Kidney epithelial cell (primary cell): ENCODE measurements around the gene NPFFR1. TPM values are rescaled to one million over a fixed set of nuclear protein-coding genes. Genes with fewer than 3 reads are reported as not detected.

Experiments used
- DNase-seq: peaks from one replicate; pipeline ENCODE4 v3.0.0-alpha.2; 2010; ENCODE audit warnings: low read depth
- H3K27me3 ChIP-seq: 2 replicates; pipeline ENCODE4 v1.6.0; 2011; ENCODE audit warnings: low read length; ENCODE audit not compliant: control insufficient read depth, insufficient read depth
- H3K36me3 ChIP-seq: 2 replicates; pipeline ENCODE4 v1.5.1; 2011; ENCODE audit warnings: low read length; ENCODE audit not compliant: control insufficient read depth, insufficient read depth
- H3K4me3 ChIP-seq: 2 replicates; pipeline ENCODE4 v1.5.1; 2011; ENCODE audit warnings: low read depth, mild to moderate bottlenecking, control low read depth, low read length
- total RNA-seq: library from RNA; depleted of rRNA; stranded (reverse); fragments of >200 nt; gene quantifications from 2 replicates; pipeline ENCODE4 v1.2.3, GENCODE V29; 2015
- TF ChIP-seq, protein P1 (sequence below): IDR thresholded peaks from 2 replicates; pipeline ENCODE4 v1.5.1; 2011; ENCODE audit warnings: mild to moderate bottlenecking, moderate library complexity, low read length, control low read depth, inconsistent platforms; ENCODE audit not compliant: insufficient read depth, poor library complexity, severe bottlenecking

NPFFR1 gene
- total RNA-seq, 1 donor from 2014 or later: 0.04 TPM

DNA sequence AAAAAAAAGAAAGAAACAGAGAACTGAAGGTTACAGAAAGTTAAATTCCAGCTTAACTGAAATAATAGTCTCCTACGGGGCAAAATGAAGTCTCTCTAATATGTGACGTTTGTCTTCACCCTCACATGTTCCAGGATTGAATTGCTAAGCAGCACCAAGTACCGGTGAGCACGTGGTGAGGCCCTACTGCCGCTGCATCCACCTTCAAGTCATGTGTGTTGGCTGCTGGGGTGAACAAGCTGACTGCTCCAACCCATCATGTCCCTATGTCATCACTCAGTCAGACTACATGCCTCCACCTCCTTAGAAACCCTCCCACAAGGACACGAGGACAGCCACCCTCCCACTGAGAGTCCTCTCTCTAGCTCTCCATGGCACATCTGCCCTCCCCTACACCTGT, 35.4 kb upstream of the NPFFR1 start:
- Histone ChIP-seq H3K4me3 (no peak overlapping the region), H3K36me3 (no peaks in the 10 kb centered on the region), H3K27me3 (no peaks in the 10 kb centered on the region)
- TF ChIP-seq, protein P1, sequence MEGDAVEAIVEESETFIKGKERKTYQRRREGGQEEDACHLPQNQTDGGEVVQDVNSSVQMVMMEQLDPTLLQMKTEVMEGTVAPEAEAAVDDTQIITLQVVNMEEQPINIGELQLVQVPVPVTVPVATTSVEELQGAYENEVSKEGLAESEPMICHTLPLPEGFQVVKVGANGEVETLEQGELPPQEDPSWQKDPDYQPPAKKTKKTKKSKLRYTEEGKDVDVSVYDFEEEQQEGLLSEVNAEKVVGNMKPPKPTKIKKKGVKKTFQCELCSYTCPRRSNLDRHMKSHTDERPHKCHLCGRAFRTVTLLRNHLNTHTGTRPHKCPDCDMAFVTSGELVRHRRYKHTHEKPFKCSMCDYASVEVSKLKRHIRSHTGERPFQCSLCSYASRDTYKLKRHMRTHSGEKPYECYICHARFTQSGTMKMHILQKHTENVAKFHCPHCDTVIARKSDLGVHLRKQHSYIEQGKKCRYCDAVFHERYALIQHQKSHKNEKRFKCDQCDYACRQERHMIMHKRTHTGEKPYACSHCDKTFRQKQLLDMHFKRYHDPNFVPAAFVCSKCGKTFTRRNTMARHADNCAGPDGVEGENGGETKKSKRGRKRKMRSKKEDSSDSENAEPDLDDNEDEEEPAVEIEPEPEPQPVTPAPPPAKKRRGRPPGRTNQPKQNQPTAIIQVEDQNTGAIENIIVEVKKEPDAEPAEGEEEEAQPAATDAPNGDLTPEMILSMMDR: no peak
- DNase-seq: no peak

DNA sequence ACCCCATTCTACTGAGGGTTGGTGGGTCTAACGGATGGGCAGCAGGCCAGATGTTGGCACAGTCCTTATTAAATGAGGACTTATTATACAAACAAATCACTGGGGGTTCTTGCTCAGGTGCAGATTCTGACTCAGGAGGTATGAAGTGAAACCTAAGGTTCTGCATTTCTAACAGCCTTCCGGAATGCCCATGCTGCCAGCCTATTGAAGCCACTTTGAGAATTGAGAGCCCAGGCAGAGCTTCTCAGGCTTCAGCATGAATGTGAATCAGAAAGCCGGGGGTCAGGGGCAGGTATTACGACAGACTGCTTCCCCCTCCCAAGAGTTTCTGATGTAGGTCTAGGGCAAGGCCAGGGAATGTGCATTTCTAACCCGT, 34.1 kb upstream of the NPFFR1 start:
- TF ChIP-seq, protein P1: no peak
- H3K27me3 ChIP-seq: no peaks in the 10 kb centered on the region
- no peaks in the 10 kb centered on the region for H3K36me3 ChIP-seq
- no peak for DNase-seq
- H3K4me3 ChIP-seq: no peak overlapping the region

DNA sequence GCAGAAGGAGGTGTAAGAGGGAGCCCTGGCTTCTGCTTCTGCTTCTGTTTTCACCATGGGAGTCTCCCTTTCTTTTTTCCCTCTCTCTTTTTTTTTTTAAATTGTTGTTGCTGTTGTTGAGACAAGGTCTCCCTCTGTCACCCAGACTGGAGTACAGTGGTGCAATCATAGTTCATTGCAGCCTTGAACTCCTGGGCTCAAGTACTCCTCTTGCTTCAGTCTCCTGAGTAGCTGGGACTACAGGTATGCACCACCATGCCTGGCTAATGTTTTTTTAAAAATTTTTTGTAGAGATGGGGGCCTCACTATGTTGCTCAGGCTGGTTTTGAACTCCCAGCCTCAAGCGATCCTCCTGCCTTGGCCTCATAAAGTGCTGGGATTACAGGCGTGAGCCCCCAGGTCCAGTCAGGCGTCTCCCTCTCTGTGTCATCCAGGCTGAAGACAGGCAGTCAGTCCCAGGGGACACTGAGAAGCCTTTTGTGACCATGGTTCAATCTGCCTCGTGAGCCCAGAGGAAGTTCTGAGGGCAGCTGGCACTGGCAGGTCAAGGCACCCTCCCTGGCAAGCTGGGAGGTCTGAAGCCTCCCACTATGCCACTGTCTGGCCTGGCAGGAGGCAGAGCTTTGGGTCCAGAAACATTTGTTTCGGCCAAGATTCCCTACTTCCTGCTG, 33.6 kb upstream of the NPFFR1 start:
- no peak for DNase-seq
- TF ChIP-seq, protein P1: no peak
- Histone ChIP-seq H3K4me3 (no peak overlapping the region), H3K36me3 (no peaks in the 10 kb centered on the region), H3K27me3 (no peaks in the 10 kb centered on the region)

DNA sequence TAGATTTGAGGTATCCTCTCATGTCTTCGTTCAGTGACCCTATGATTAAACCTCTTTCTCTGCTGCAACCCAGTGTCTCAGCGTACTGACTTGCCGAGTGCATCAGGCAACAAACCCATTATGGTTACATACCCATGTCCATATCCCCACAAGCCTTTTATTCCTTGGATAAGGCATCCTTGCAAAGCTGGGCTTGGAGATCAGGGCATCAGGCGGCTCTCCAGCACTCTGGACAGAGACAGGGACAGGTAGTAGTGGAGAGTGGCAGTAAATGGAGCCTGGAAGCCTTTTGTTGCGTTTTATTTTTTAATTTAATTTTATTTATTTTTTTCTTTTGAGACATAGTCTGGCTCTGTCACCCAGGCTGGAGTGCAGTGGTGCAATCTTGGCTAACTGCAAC, 32.0 kb upstream of the NPFFR1 start:
- no peak overlapping the region for H3K4me3 ChIP-seq
- TF ChIP-seq, protein P1: no peak
- H3K36me3 ChIP-seq: no peaks in the 10 kb centered on the region
- no peak for DNase-seq
- H3K27me3 ChIP-seq: no peaks in the 10 kb centered on the region

- Histone ChIP-seq H3K27me3 (no peaks in the 10 kb centered on the region), H3K36me3 (peaks cover 1% of the 10 kb centered on the region), H3K4me3 (no peak overlapping the region)
- TF ChIP-seq, protein P1: no peak
- no peak for DNase-seq
Observed at GRCh38 chr10:70315276-70315675, 31.5 kb upstream of the NPFFR1 start.

GRCh38 chr10:70312972-70313371, 29.2 kb upstream of the NPFFR1 start:
- TF ChIP-seq, protein P1: no peak
- DNase-seq: no peak
- Histone ChIP-seq H3K27me3 (no peaks in the 10 kb centered on the region), H3K4me3 (no peak overlapping the region), H3K36me3 (peaks cover 2% of the 10 kb centered on the region)
